GM23338 (cell line): ENCODE results near the gene CCDC187. TPM values are rescaled to one million over a fixed set of nuclear protein-coding genes. Genes with fewer than 3 reads are reported as not detected.

ENCODE experiments used
- ATAC-seq: fragments of 200-7000 bp; cut with Tn5 transposase; 3 replicates; pipeline ENCODE4 v1.9.1; 2020
- DNase-seq: peaks from one replicate; pipeline ENCODE4 v3.0.0-alpha.2; 2015; ENCODE audit warnings: low spot score
- H2AFZ ChIP-seq: fragments of 200-600 bp; sonication (generic); 2 replicates; pipeline ENCODE4 v1.8.0; 2016; ENCODE audit warnings: antibody characterized with exemption, mild to moderate bottlenecking, moderate library complexity
- H3F3A ChIP-seq: fragments of 200-600 bp; sonication (generic); replicated peaks from 2 replicates; pipeline ENCODE4 v1.8.0; 2017; ENCODE audit warnings: antibody characterized with exemption, mixed run types, low read depth
- H3K27ac ChIP-seq: fragments of 200-600 bp; sonication (generic); 2 replicates; pipeline ENCODE4 v1.6.1; 2016; ENCODE audit warnings: low read depth
- H3K27me3 ChIP-seq: fragments of 200-600 bp; sonication (generic); 2 replicates; pipeline ENCODE4 v1.8.0; 2016; ENCODE audit warnings: mild to moderate bottlenecking, mixed run types, moderate library complexity; ENCODE audit not compliant: insufficient read depth
- H3K36me3 ChIP-seq: fragments of 200-600 bp; sonication (generic); 2 replicates; pipeline ENCODE4 v1.8.0; 2016; ENCODE audit warnings: mild to moderate bottlenecking; ENCODE audit not compliant: insufficient read depth
- H3K4me1 ChIP-seq: fragments of 200-600 bp; sonication (generic); 2 replicates; pipeline ENCODE4 v1.8.0; 2016; ENCODE audit warnings: mild to moderate bottlenecking, moderate library complexity; ENCODE audit not compliant: insufficient read depth
- H3K4me2 ChIP-seq: fragments of 200-600 bp; sonication (generic); 2 replicates; pipeline ENCODE4 v1.7.1; 2017; ENCODE audit warnings: mixed run types
- H3K4me3 ChIP-seq: fragments of 200-600 bp; sonication (generic); 2 replicates; pipeline ENCODE4 v1.6.1; 2016; ENCODE audit warnings: mixed run types
- H3K79me2 ChIP-seq: fragments of 200-600 bp; sonication (generic); replicated peaks from 2 replicates; pipeline ENCODE4 v1.8.0; 2017; ENCODE audit warnings: mild to moderate bottlenecking; ENCODE audit not compliant: insufficient read depth
- H3K9me2 ChIP-seq: fragments of 200-600 bp; sonication (generic); 2 replicates; pipeline ENCODE4 v1.8.0; 2017; ENCODE audit not compliant: insufficient read depth
- H4K20me1 ChIP-seq: fragments of 200-600 bp; sonication (generic); replicated peaks from 2 replicates; pipeline ENCODE4 v1.8.0; 2017; ENCODE audit warnings: mild to moderate bottlenecking; ENCODE audit not compliant: insufficient read depth
- H3K27ac Mint-ChIP-seq: 2 replicates; pipeline ENCODE4 v1.8.0; 2020; ENCODE audit warnings: inconsistent platforms, mild to moderate bottlenecking, moderate library complexity, mixed read lengths
- H3K27me3 Mint-ChIP-seq: 3 replicates; pipeline ENCODE4 v1.8.0; 2022; ENCODE audit warnings: low read depth, mild to moderate bottlenecking, moderate library complexity, mixed read lengths, inconsistent platforms; ENCODE audit not compliant: insufficient read depth, poor library complexity
- H3K36me3 Mint-ChIP-seq: 3 replicates; pipeline ENCODE4 v1.8.0; 2021; ENCODE audit warnings: low read depth, mild to moderate bottlenecking, inconsistent platforms, moderate library complexity, mixed read lengths
- H3K4me1 Mint-ChIP-seq: 3 replicates; pipeline ENCODE4 v1.8.0; 2020; ENCODE audit warnings: mild to moderate bottlenecking, inconsistent platforms, mixed read lengths
- H3K4me3 Mint-ChIP-seq: 3 replicates; pipeline ENCODE4 v1.8.0; 2021; ENCODE audit warnings: moderate library complexity, mild to moderate bottlenecking, inconsistent platforms, mixed read lengths
- H3K9me3 Mint-ChIP-seq: 3 replicates; pipeline ENCODE4 v1.8.0; 2020; ENCODE audit warnings: moderate library complexity, mild to moderate bottlenecking, inconsistent platforms, mixed read lengths
- EZH2 ChIP-seq: fragments of 200-600 bp; sonication (generic); IDR thresholded peaks from one replicate; pipeline ENCODE4 v1.8.0; 2017; ENCODE audit warnings: antibody characterized with exemption, mild to moderate bottlenecking, low read depth; ENCODE audit not compliant: unreplicated experiment
- EZH2phosphoT487 ChIP-seq: fragments of 200-600 bp; sonication (generic); IDR thresholded peaks from one replicate; pipeline ENCODE4 v1.8.1; 2018; ENCODE audit warnings: antibody characterized with exemption; ENCODE audit not compliant: unreplicated experiment
- JUNB ChIP-seq: IDR thresholded peaks from one replicate; pipeline ENCODE4 v1.6.1; 2016; ENCODE audit warnings: antibody characterized with exemption; ENCODE audit not compliant: unreplicated experiment
- POLR2AphosphoS5 ChIP-seq: IDR thresholded peaks from 2 replicates; pipeline ENCODE4 v1.6.1; 2016; ENCODE audit warnings: antibody characterized with exemption, low read depth
- ZNF114 ChIP-seq: fragments of 250-450 bp; sonication (Bioruptor Pico); IDR thresholded peaks from 2 replicates; pipeline ENCODE4 v1.5.0; 2020; ENCODE audit warnings: mild to moderate bottlenecking, moderate library complexity
- polyA plus RNA-seq: library from polyadenylated mRNA; unstranded; fragments of >200 nt; fragmentation: Nextera tagmentation; extraction: Ambion mirVana; gene quantifications from 2 replicates; pipeline ENCODE4 v1.2.1, GENCODE V29; 2016
- total RNA-seq: library from RNA; depleted of rRNA; stranded (reverse); fragments of >200 nt; shearing (Covaris generic); gene quantifications from 2 replicates; pipeline ENCODE4 v1.2.3, GENCODE V29; 2014
- TF ChIP-seq, protein P1 (sequence below): IDR thresholded peaks from one replicate; pipeline ENCODE4 v1.6.1; 2018; ENCODE audit warnings: antibody characterized with exemption; ENCODE audit not compliant: unreplicated experiment
- TF ChIP-seq, protein P2 (sequence below), 2 experiments: fragments of 200-600 bp in 1 of 2; sonication (generic) in 1 of 2; conservative IDR thresholded peaks; 2 replicates each; pipeline versions ENCODE4 v1.5.1 to v1.6.1; 2016 to 2017; ENCODE audit warnings: antibody characterized with exemption in 2 of 2, low read depth in 2 of 2, mild to moderate bottlenecking in 2 of 2, moderate library complexity in 1 of 2

Gene CCDC187
- total and polyA plus RNA-seq, 2 experiments from 2014 or later = 0.14 TPM; not detected in 1

DNA sequence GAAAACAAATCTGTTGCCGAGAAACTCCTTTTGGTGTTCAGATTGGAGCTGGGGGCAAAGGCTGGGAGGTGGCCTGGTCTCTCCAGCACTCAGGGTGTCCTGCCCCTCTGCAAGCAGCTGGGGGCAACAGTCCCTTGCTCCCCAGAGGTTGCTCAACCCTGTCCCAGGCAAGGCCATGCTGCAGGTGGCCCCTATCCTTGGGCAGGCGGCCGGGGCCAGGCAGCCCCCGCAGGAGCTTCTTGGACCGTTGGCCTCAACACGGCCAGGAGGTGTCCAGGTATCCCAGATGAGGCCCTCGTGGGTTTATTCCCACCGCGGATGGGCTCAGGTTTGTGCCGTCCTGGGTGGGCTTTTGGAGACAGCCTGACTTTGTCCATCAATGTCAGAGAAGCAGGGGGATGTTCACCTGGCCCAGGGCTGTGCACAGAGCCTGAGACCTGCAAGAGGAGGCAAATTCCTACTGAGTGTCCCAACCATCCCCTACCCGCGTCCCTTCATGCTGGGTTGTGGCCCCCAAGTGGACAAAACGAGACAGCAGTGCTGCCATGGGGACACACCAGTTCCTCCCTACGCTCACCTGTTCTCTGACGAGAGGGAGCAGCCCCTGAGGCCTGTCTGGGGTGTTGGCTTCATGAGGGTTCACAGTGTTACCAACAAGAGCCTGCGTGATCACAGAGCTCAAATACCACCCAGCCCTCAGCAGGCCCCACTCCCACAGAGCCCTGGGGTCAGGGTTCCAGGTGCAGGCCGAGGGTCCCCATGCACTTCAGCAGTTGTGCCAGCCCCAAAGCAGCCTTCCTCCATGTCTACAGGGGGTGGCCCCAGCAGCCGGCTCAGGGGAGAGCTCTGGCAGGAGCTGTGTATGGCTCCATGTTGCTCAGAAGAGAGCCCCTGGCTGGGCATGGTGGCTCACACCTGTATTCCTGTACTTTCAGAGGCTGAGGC, 9.5 kb upstream of the CCDC187 start:
- Histone ChIP-seq H3F3A (peaks cover 10% of the 10 kb centered on the region), H3K4me3 (no peak overlapping the region), H3K9me2 (no peaks in the 10 kb centered on the region), H3K36me3 (no peaks in the 10 kb centered on the region), H4K20me1 (no peaks in the 10 kb centered on the region), H3K4me1 (no peaks in the 10 kb centered on the region), H3K79me2 (no peaks in the 10 kb centered on the region), H2AFZ (no peak overlapping the region), H3K27me3 (no peaks in the 10 kb centered on the region), H3K4me2 (no peak overlapping the region), H3K27ac (no peak overlapping the region)
- Mint-ChIP-seq H3K4me3 (no peak overlapping the region), H3K27ac (no peak overlapping the region), H3K9me3 (peaks cover 17% of the 10 kb centered on the region), H3K36me3 (no peaks in the 10 kb centered on the region; the same call in 2 of the 3 replicates), H3K27me3 (peaks cover 9% of the 10 kb centered on the region), H3K4me1 (no peaks in the 10 kb centered on the region)
- ATAC-seq (peak; percentile 30), DNase-seq (no peak)
- no peak for TF ChIP-seq EZH2
- TF ChIP-seq ZNF114 (CRISPR knock-in tag) = no peak
- TF ChIP-seq POLR2AphosphoS5 = no peak
- no peak for TF ChIP-seq JUNB
- TF ChIP-seq, protein P1, sequence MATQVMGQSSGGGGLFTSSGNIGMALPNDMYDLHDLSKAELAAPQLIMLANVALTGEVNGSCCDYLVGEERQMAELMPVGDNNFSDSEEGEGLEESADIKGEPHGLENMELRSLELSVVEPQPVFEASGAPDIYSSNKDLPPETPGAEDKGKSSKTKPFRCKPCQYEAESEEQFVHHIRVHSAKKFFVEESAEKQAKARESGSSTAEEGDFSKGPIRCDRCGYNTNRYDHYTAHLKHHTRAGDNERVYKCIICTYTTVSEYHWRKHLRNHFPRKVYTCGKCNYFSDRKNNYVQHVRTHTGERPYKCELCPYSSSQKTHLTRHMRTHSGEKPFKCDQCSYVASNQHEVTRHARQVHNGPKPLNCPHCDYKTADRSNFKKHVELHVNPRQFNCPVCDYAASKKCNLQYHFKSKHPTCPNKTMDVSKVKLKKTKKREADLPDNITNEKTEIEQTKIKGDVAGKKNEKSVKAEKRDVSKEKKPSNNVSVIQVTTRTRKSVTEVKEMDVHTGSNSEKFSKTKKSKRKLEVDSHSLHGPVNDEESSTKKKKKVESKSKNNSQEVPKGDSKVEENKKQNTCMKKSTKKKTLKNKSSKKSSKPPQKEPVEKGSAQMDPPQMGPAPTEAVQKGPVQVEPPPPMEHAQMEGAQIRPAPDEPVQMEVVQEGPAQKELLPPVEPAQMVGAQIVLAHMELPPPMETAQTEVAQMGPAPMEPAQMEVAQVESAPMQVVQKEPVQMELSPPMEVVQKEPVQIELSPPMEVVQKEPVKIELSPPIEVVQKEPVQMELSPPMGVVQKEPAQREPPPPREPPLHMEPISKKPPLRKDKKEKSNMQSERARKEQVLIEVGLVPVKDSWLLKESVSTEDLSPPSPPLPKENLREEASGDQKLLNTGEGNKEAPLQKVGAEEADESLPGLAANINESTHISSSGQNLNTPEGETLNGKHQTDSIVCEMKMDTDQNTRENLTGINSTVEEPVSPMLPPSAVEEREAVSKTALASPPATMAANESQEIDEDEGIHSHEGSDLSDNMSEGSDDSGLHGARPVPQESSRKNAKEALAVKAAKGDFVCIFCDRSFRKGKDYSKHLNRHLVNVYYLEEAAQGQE = no peak
- TF ChIP-seq, protein P2, sequence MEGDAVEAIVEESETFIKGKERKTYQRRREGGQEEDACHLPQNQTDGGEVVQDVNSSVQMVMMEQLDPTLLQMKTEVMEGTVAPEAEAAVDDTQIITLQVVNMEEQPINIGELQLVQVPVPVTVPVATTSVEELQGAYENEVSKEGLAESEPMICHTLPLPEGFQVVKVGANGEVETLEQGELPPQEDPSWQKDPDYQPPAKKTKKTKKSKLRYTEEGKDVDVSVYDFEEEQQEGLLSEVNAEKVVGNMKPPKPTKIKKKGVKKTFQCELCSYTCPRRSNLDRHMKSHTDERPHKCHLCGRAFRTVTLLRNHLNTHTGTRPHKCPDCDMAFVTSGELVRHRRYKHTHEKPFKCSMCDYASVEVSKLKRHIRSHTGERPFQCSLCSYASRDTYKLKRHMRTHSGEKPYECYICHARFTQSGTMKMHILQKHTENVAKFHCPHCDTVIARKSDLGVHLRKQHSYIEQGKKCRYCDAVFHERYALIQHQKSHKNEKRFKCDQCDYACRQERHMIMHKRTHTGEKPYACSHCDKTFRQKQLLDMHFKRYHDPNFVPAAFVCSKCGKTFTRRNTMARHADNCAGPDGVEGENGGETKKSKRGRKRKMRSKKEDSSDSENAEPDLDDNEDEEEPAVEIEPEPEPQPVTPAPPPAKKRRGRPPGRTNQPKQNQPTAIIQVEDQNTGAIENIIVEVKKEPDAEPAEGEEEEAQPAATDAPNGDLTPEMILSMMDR (conservative IDR thresholded peaks at IDR 0.05; ENCODE audit: low read depth in 2 of 2) = peak in 1 of 2 experiments; percentile 38; a peak in 2 of 4 replicates

DNA sequence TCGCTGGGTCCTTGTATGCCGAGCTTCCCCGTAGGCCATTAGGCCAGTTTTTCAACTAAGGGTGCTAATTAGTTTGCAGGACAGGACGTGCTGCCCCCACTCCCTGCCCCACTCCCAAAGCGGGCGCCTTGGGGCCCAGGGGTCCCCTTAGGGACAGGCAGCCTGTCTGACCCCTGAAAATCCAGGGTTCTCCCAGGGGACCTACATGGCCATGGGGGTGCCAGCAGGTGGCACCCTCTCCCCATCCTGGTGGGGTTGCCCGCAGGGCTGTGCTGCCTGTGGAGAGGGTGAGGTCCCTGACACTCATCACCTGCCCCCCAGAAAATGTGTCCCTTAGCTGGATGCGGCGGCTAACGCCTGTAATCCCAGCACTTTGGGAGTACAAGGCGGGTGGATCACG, 8.5 kb upstream of the CCDC187 start:
- H3K9me3 Mint-ChIP-seq = peaks cover 17% of the 10 kb centered on the region
- no peaks in the 10 kb centered on the region for H3K79me2 ChIP-seq
- no peak overlapping the region for H3K27ac ChIP-seq
- no peak overlapping the region for H3K4me2 ChIP-seq
- H3K27ac Mint-ChIP-seq = no peak overlapping the region
- 0 out of 2 replicates have a peak overlapping the region, but pooled peaks have one; percentile 10 for H2AFZ ChIP-seq
- no peaks in the 10 kb centered on the region; the same call in 2 of the 3 replicates for H3K36me3 Mint-ChIP-seq
- H3K27me3 ChIP-seq = no peaks in the 10 kb centered on the region
- no peaks in the 10 kb centered on the region for H3K9me2 ChIP-seq
- no peak overlapping the region for H3K4me3 ChIP-seq
- no peaks in the 10 kb centered on the region for H3K4me1 ChIP-seq
- no peaks in the 10 kb centered on the region for H4K20me1 ChIP-seq
- no peak overlapping the region for H3K4me3 Mint-ChIP-seq
- H3K4me1 Mint-ChIP-seq = no peaks in the 10 kb centered on the region
- TF ChIP-seq POLR2AphosphoS5 (no peak), EZH2phosphoT487 (no peak)
- TF ChIP-seq, protein P2 (conservative IDR thresholded peaks at IDR 0.05; ENCODE audit: low read depth in 2 of 2) = peak; percentile 46 to 79
- DNase-seq = peak; percentile 58
- no peaks in the 10 kb centered on the region for H3K36me3 ChIP-seq
- H3F3A ChIP-seq = peaks cover 19% of the 10 kb centered on the region
- ATAC-seq = peak; percentile 73
- peaks cover 9% of the 10 kb centered on the region for H3K27me3 Mint-ChIP-seq
